ENCODE measurements around the gene PTPN23. TPM values are rescaled to one million over a fixed set of nuclear protein-coding genes. Genes with fewer than 3 reads are reported as not detected.

The PTPN23 gene
- total RNA-seq, 2 experiments from 2014 or later: 13.6 to 40.0 TPM

DNA sequence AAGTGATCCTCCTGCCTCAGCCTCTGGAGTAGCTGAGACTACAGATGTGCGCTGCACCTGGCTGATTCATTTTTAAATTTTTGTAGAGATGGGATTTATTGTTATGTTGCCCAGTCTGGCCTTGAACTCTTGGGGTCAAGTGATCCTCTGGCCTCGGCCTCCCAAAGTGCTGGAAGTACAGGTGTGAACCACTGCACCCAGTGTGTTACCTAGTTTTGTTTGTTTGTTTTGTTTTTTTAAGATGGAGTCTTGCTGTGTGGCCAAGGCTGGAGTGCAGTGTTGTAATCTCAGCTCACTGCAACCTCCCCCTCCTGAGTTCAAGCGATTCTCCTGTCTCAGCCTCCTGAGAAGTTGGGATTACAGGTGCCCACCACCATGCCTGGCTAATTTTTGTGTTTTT lies 12.1 kb downstream of the PTPN23 start:
- no peak overlapping the region for H3K4me3 ChIP-seq (ENCODE audit: low read depth, low read length, poor library complexity, severe bottlenecking)

DNA sequence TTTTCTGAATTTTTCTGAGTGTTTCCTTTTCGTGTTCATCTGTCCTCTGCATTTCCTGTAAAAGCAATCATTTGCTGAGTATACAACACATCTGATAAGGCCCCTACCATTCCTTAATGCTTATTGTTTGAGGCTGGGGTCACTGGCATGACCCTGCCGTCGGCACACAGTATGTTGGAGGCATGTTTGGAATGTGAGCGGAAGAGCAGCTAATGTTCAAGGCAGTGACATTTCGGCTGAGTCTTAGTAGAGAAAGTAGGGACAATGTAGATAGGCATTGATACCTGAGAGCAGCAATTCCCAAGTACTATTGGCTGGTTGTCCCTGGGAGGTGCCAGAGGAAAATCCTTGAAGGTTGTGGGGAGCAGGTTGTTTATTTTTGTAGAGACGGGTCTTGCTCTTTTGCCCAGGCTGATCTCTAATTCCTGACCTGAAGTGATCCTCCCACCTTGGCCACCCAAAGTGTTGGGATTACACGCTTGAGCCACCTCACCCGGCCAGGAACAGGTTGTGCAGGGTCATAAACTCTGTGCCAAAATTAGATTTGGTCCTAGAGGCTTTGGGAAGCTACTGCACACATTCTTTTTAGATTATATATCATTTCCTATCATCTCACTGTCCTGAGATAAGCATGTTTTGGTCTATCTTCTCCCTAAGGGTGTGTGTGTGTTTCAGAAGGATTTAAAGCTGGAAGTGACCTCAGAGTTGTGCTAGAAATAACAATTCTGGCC lies 13.5 kb downstream of the PTPN23 start:
- Histone ChIP-seq H3K79me2 (ENCODE audit: insufficient read depth, low read depth, low read length) (peaks cover 29% of the 10 kb centered on the region; the same call in 1 of the 2 replicates), H3K9me3 (ENCODE audit: low read length) (no peaks in the 10 kb centered on the region), H3K4me2 (ENCODE audit: low read length) (no peak overlapping the region), H3K9me2 (ENCODE audit: insufficient read depth, low read length) (no peaks in the 10 kb centered on the region), H4K20me1 (ENCODE audit: insufficient read depth, low read length) (no peaks in the 10 kb centered on the region; the same call in 1 of the 2 replicates), H2AFZ (ENCODE audit: low read length) (no peak overlapping the region), H3K4me1 (ENCODE audit: insufficient read depth, low read length, poor library complexity, severe bottlenecking) (no peaks in the 10 kb centered on the region), H3K4me3 (ENCODE audit: low read depth, low read length, poor library complexity, severe bottlenecking) (no peak overlapping the region), H3K36me3 (ENCODE audit: insufficient read depth, low read length) (peaks cover 28% of the 10 kb centered on the region; the same call in 1 of the 2 replicates), H3K27ac (ENCODE audit: low read depth, low read length, poor library complexity, severe bottlenecking) (no peak overlapping the region)
- no peak for DNase-seq (ENCODE audit: low spot score)
- TF ChIP-seq, protein P1, sequence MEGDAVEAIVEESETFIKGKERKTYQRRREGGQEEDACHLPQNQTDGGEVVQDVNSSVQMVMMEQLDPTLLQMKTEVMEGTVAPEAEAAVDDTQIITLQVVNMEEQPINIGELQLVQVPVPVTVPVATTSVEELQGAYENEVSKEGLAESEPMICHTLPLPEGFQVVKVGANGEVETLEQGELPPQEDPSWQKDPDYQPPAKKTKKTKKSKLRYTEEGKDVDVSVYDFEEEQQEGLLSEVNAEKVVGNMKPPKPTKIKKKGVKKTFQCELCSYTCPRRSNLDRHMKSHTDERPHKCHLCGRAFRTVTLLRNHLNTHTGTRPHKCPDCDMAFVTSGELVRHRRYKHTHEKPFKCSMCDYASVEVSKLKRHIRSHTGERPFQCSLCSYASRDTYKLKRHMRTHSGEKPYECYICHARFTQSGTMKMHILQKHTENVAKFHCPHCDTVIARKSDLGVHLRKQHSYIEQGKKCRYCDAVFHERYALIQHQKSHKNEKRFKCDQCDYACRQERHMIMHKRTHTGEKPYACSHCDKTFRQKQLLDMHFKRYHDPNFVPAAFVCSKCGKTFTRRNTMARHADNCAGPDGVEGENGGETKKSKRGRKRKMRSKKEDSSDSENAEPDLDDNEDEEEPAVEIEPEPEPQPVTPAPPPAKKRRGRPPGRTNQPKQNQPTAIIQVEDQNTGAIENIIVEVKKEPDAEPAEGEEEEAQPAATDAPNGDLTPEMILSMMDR (conservative IDR thresholded peaks at IDR 0.05; ENCODE audit: low read length): no peak
- no peak for TF ChIP-seq EZH2phosphoT487 (IDR thresholded peaks at IDR 0.05; ENCODE audit: borderline replicate concordance, low read depth, low read length)
- intact Hi-C loops (cut with micrococcal nuclease; ENCODE audit: unreplicated experiment): no loop called here
- ChIA-PET CTCF (ENCODE audit: unreplicated experiment) (no interaction called here), POLR2A (interaction anchor here (0.7 kb wide), 1 partner anchor 332 kb away, joined by 3 read pairs; no protein-coding TSS in a partner anchor)
- no TSS peak for BruUV-seq (replicated peaks)

More for the DNA sequence above, 12.1 kb downstream of the PTPN23 start:
- CTCF ChIA-PET (ENCODE audit: unreplicated experiment): no interaction called here
- no peaks in the 10 kb centered on the region for H3K9me2 ChIP-seq (ENCODE audit: insufficient read depth, low read length)
- no peak for DNase-seq (ENCODE audit: low spot score)
- intact Hi-C loops (cut with micrococcal nuclease; ENCODE audit: unreplicated experiment): no loop called here
- no peaks in the 10 kb centered on the region; the same call in 1 of the 2 replicates for H4K20me1 ChIP-seq (ENCODE audit: insufficient read depth, low read length)
- TF ChIP-seq, protein P1 (conservative IDR thresholded peaks at IDR 0.05; ENCODE audit: low read length): no peak
- TF ChIP-seq EZH2phosphoT487 (IDR thresholded peaks at IDR 0.05; ENCODE audit: borderline replicate concordance, low read depth, low read length): no peak
- no peak overlapping the region for H3K4me2 ChIP-seq (ENCODE audit: low read length)
- no peaks in the 10 kb centered on the region for H3K9me3 ChIP-seq (ENCODE audit: low read length)
- H2AFZ ChIP-seq (ENCODE audit: low read length): no peak overlapping the region
- H3K36me3 ChIP-seq (ENCODE audit: insufficient read depth, low read length): peaks cover 37% of the 10 kb centered on the region
- H3K4me1 ChIP-seq (ENCODE audit: insufficient read depth, low read length, poor library complexity, severe bottlenecking): no peaks in the 10 kb centered on the region
- POLR2A ChIA-PET: no interaction called here
- BruUV-seq (replicated peaks): no TSS peak
- H3K79me2 ChIP-seq (ENCODE audit: insufficient read depth, low read depth, low read length): peaks cover 36% of the 10 kb centered on the region; the same call in 1 of the 2 replicates
- H3K27ac ChIP-seq (ENCODE audit: low read depth, low read length, poor library complexity, severe bottlenecking): no peak overlapping the region

DNA sequence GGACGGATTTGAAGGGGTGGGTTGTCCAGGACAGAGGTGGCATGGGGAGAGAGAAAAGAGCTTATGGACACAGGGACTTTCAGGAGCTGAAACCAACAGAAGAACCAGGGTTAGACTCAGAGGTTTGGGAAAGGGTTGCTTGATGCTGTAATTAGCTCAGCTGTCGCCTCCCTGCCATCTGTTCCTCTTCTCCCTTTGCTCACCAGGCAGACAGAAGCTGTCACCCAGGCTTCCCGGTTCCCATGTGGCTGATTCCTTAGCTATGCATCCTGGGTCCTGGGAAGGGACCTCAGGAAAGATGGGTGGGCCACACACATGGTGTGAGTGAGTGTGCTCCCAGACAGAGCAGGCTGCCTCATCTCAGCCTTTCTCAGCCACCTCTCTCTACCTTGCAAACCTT lies 14.1 kb downstream of the PTPN23 start:
- Histone ChIP-seq H3K4me1 (ENCODE audit: insufficient read depth, low read length, poor library complexity, severe bottlenecking) (no peaks in the 10 kb centered on the region), H3K4me3 (ENCODE audit: low read depth, low read length, poor library complexity, severe bottlenecking) (no peak overlapping the region), H3K36me3 (ENCODE audit: insufficient read depth, low read length) (peaks cover 33% of the 10 kb centered on the region; the same call in 1 of the 2 replicates), H3K9me3 (ENCODE audit: low read length) (no peaks in the 10 kb centered on the region), H4K20me1 (ENCODE audit: insufficient read depth, low read length) (no peaks in the 10 kb centered on the region; the same call in 1 of the 2 replicates), H2AFZ (ENCODE audit: low read length) (no peak overlapping the region), H3K9me2 (ENCODE audit: insufficient read depth, low read length) (no peaks in the 10 kb centered on the region), H3K27ac (ENCODE audit: low read depth, low read length, poor library complexity, severe bottlenecking) (no peak overlapping the region), H3K4me2 (ENCODE audit: low read length) (no peak overlapping the region), H3K79me2 (ENCODE audit: insufficient read depth, low read depth, low read length) (peaks cover 29% of the 10 kb centered on the region; the same call in 1 of the 2 replicates)
- TF ChIP-seq, protein P1 (conservative IDR thresholded peaks at IDR 0.05; ENCODE audit: low read length): no peak
- TF ChIP-seq EZH2phosphoT487 (IDR thresholded peaks at IDR 0.05; ENCODE audit: borderline replicate concordance, low read depth, low read length): no peak
- ChIA-PET POLR2A (interaction anchor here (0.7 kb wide), 1 partner anchor 331 kb away, joined by 3 read pairs; no protein-coding TSS in a partner anchor), CTCF (ENCODE audit: unreplicated experiment) (no interaction called here)
- BruUV-seq (replicated peaks): no TSS peak
- intact Hi-C loops (cut with micrococcal nuclease; ENCODE audit: unreplicated experiment): no loop called here
- no peak for DNase-seq (ENCODE audit: low spot score)
